GM18502 (cell line): ENCODE measurements around the gene MRPS33.
"Not testable (repeated sequence)": the region's sequence is repeated elsewhere in the genome, so short reads cannot be mapped to it uniquely, and the experiment has no call there.

Experiments used
- ATAC-seq: cut with Tn5 transposase; IDR thresholded peaks from one replicate; pipeline ENCODE4 v1.9.1; 2021; ENCODE audit warnings: mild to moderate bottlenecking; ENCODE audit not compliant: unreplicated experiment, poor library complexity

MRPS33 gene

DNA sequence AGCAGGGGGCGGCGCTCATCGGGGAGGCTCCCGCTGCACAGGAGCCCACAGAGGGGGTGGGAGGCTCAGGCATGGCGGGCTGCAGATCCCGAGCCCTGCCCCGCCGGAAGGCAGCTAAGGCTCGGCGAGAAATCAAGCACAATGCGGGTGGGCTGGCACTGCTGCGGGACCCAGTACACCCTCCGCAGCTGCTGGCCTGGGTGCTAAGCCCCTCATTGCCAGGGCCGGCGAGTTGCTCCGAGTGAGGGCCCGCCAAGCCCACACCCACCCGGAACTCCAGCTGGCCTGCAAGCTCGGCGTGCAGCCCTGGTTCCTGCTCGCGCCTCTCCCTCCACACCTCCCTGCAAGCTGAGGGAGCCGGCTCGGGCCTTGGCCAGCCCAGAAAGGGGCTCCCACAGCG lies 57.8 kb downstream of the MRPS33 start:
- not testable (repeated sequence) for ATAC-seq
